Measurements from ENCODE around the gene OSBPL8. TPM values are rescaled to one million over a fixed set of nuclear protein-coding genes. Genes with fewer than 3 reads are reported as not detected.
A peak's percentile ranks its signal among the peaks of the same experiment; 100 is the strongest.
"Not testable (repeated sequence)": the region's sequence is repeated elsewhere in the genome, so short reads cannot be mapped to it uniquely, and the experiment has no call there.

The OSBPL8 gene
- total RNA-seq, 2 experiments from 2014 or later: 84.4 to 85.7 TPM

DNA sequence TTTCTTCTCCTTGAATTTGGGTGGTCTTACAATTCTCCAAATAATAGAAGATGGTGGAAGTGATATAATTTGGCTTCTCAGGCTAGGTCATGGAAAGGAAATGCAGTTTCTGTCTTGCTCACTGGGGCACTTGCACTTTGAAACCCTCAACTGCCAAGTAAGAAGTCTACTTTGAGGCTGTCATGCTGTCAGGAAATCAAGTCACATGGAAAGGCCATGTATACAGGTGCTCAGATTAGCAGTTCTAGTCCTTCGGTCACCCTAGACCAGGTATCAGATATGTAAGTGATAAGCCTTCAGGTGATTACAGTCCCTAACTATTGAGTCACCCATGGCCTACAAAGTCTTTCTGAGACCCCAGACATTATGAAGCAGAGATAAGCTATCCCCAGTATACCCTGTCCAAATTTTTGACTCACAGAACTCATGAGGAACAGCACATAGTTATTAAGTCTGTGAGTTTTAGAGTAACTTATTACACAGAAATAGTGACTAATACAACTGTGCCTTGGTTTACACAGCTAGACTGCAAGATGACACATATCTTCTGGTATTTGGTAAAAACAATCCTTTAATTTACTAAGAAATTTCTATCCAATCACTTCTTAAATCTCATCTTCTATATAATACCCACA, 185.1 kb downstream of the OSBPL8 start:
- H3K4me3 Mint-ChIP-seq: no peak overlapping the region
- H3K9me3 Mint-ChIP-seq: peaks cover 3% of the 10 kb centered on the region
- H3K4me1 Mint-ChIP-seq: peaks cover 4% of the 10 kb centered on the region
- peak overlapping the region; percentile 29 for H3K27ac Mint-ChIP-seq
- no peak for DNase-seq
- no peaks in the 10 kb centered on the region for H3K27me3 Mint-ChIP-seq
- peaks cover 37% of the 10 kb centered on the region for H3K36me3 Mint-ChIP-seq

DNA sequence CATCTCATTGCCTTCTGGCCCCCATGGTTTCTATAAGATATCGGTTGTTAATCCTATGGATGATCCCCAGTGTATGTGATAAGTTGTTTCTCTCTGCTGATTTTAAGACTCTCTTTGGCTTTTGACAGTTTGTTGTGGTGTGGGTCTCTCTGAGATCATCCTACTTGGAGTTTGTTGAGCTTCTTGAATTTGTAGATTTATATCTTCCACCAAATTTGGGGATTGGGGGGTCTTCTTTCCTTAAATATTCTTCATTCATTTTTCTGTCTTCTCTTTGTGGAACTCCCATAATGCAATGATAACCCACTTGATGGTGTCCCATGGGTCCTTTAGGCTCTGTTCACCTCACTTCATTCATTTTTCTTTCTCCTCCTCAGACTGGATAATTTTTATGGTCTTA, 191.3 kb downstream of the OSBPL8 start:
- DNase-seq: no peak
- peaks cover 70% of the 10 kb centered on the region for H3K36me3 Mint-ChIP-seq
- H3K9me3 Mint-ChIP-seq: peaks cover 15% of the 10 kb centered on the region
- no peak overlapping the region for H3K4me3 Mint-ChIP-seq
- H3K4me1 Mint-ChIP-seq: no peaks in the 10 kb centered on the region
- H3K27ac Mint-ChIP-seq: peak overlapping the region; percentile 13
- H3K27me3 Mint-ChIP-seq: no peaks in the 10 kb centered on the region

GRCh38 chr12:76366163-76366562, 193.4 kb downstream of the OSBPL8 start:
- Mint-ChIP-seq H3K27me3 (no peaks in the 10 kb centered on the region), H3K9me3 (peaks cover 15% of the 10 kb centered on the region), H3K27ac (peak overlapping the region; percentile 8), H3K4me1 (no peaks in the 10 kb centered on the region), H3K36me3 (peaks cover 74% of the 10 kb centered on the region), H3K4me3 (no peak overlapping the region)
- no peak for DNase-seq

DNA sequence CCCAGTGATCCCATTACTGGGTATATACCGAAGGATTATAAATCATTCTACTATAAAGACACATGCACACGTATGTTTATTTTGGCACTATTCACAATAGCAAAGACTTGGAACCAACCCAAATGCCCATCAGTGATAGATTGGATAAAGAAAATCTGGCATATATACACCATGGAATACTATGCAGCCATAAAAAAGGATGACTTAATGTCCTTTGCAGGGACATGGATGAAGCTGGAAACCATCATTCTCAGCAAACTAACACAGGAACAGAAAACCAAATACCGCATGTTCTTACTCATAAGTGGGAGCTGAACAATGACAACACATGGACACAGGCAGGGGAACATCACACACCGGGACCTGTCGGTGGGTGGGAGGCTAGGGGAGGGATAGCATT, 195.4 kb downstream of the OSBPL8 start:
- DNase-seq, H3K27ac Mint-ChIP-seq, H3K4me3 Mint-ChIP-seq, H3K27me3 Mint-ChIP-seq, H3K4me1 Mint-ChIP-seq: not testable (repeated sequence)
- Mint-ChIP-seq H3K9me3 (peaks cover 15% of the 10 kb centered on the region), H3K36me3 (peaks cover 64% of the 10 kb centered on the region)

GRCh38 chr12:76360316-76360715, 199.3 kb downstream of the OSBPL8 start:
- Mint-ChIP-seq H3K4me3 (no peak overlapping the region), H3K9me3 (peaks cover 2% of the 10 kb centered on the region), H3K27me3 (no peaks in the 10 kb centered on the region), H3K4me1 (no peaks in the 10 kb centered on the region), H3K27ac (no peak overlapping the region), H3K36me3 (peaks cover 35% of the 10 kb centered on the region)
- DNase-seq: no peak

DNA sequence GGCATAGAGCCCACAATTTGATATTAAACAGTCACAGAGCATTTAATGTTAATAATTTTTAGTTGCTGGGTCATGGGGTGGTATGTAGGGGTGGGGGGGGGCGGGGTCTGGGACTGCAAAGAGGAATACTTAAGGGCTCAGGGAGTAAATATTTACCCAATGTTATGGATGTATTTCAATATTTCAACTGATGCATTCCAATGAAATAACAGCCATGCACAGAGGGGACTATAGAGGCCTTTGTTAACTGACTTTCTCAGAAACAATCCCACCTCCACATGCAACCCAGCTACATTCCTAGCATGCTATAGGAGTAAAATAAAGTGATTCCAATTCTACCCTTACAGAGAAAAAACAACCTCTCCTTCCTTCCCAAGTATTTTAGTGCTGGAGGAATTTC, 203.5 kb downstream of the OSBPL8 start:
- peaks cover 12% of the 10 kb centered on the region for H3K36me3 Mint-ChIP-seq
- no peaks in the 10 kb centered on the region for H3K9me3 Mint-ChIP-seq
- no peak overlapping the region for H3K4me3 Mint-ChIP-seq
- H3K27ac Mint-ChIP-seq: no peak overlapping the region
- no peaks in the 10 kb centered on the region for H3K27me3 Mint-ChIP-seq
- H3K4me1 Mint-ChIP-seq: no peaks in the 10 kb centered on the region
- no peak for DNase-seq

DNA sequence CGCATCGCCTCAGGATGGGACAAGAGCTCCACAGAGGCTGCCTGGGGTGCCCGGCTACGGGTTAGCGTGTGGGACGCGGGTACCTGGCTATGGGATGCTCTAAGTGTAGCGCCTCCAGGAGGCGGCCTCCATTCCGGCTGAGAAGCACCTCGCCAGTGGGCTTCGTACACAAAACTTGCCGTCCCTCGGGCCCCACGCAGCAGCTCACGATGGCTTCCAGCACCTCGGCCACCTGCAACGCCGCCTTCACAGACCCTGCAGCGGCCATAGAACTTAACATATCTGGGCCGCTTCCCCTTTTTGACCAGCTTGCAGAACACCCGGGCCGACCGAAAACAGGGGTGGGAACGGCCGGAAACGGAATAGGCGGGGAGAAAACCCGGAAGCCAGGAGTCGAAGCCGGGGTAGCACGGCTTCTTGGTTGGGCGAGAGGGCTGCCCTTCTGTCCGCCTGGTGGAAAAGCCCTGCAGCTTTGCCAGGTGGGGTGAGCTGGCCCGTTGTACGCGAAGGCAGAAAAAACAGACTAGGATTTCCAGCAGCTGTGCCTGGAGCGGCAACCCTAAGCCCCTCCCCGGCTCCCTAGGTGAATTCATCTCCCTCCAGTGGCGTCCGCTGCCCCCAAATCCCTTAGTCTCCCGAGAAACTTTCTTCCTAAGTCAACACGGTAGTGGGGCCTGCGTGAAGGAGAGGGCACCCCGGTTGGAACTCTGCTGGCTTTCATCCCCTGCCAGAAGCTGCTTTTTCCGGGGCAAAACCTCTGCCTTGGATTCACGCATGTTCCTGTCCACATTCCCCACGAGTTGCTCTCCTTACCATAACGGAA, 211.3 kb downstream of the OSBPL8 start, which contains the start of gene BBS10:
BBS10 (minus strand) TSS at position 337 of the 823 bp plus-strand sequence; CDS start at position 280, 57 bp downstream.
- Mint-ChIP-seq H3K9me3 (no peaks in the 10 kb centered on the region), H3K27me3 (no peaks in the 10 kb centered on the region), H3K36me3 (peaks cover 9% of the 10 kb centered on the region), H3K4me3 (peak within 1 kb of the TSS; percentile 89), H3K27ac (peak within 1 kb of the TSS; percentile 94), H3K4me1 (peaks cover 21% of the 10 kb centered on the region)
- DNase-seq: peak; percentile 88

DNA sequence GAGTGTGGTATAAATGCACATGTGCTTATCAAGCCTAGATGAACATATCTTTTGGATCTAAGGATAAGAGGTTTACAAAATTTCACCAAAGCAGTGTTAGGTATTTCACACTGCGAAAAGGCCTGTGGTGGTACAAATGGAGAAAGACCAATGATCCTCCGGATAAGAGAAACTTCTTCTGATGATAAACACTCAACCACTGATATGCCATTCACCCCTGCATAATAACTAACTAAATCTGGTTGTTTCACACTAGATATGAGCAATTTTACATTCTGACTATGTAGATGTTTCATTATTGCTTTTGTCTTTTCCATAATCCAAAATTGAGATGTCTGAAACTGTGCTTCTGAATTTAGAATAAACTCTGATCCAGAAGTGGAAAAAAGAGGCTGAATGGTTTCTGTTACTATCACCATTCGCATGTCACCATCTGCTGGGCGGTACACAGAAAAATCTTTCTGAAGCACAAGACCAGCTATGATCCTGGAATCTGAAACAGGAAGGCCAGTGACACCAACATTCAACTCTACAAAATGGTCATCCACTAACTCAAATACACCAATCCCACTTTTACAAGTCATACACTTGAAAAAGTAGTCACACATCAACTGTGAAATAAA, 212.7 kb downstream of the OSBPL8 start:
- Mint-ChIP-seq H3K27me3 (no peaks in the 10 kb centered on the region), H3K4me1 (peaks cover 21% of the 10 kb centered on the region), H3K9me3 (no peaks in the 10 kb centered on the region), H3K27ac (peak overlapping the region; percentile 94), H3K4me3 (peak overlapping the region; percentile 89), H3K36me3 (peaks cover 9% of the 10 kb centered on the region)
- no peak for DNase-seq

GRCh38 chr12:76346236-76346635, 213.3 kb downstream of the OSBPL8 start:
- no peak overlapping the region for H3K4me3 Mint-ChIP-seq
- H3K9me3 Mint-ChIP-seq: no peaks in the 10 kb centered on the region
- DNase-seq: no peak
- H3K4me1 Mint-ChIP-seq: peaks cover 21% of the 10 kb centered on the region
- peaks cover 9% of the 10 kb centered on the region for H3K36me3 Mint-ChIP-seq
- no peaks in the 10 kb centered on the region for H3K27me3 Mint-ChIP-seq
- H3K27ac Mint-ChIP-seq: no peak overlapping the region

- H3K27me3 Mint-ChIP-seq: no peaks in the 10 kb centered on the region
- peaks cover 9% of the 10 kb centered on the region for H3K36me3 Mint-ChIP-seq
- H3K27ac Mint-ChIP-seq: no peak overlapping the region
- DNase-seq: no peak
- no peak overlapping the region for H3K4me3 Mint-ChIP-seq
- peaks cover 21% of the 10 kb centered on the region for H3K4me1 Mint-ChIP-seq
- H3K9me3 Mint-ChIP-seq: no peaks in the 10 kb centered on the region
These were observed 214.0 kb downstream of the OSBPL8 start for GRCh38 chr12:76345569-76345968.

DNA sequence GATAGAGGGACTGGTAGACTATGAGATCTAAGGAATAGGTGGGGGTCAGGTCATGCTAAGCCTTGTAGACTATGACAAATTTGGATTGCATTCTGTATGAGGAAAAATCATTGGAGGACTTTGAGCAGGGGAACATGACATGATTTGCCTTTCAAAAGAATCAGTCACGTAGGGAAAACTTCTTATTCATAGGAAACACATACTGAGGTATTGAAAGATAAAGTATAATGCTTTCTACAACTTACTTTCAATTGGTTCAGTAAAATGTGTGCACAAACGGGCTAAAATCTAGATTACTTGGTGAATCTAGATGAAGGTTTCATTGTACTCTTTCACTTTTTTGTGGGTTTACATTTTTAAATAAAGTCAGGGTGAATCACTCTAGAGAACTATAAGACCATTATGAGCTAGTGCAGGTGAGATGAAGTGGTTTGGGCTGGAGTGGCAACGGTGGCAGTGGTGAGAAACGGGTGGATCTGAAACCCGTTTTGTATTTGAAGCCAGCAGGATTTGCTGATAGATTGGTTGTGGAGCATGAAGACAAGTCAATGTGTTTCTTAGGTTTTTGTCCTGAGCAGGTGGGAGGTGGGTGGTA, 218.0 kb downstream of the OSBPL8 start:
- H3K27me3 Mint-ChIP-seq: no peaks in the 10 kb centered on the region
- H3K36me3 Mint-ChIP-seq: peaks cover 3% of the 10 kb centered on the region
- no peaks in the 10 kb centered on the region for H3K9me3 Mint-ChIP-seq
- no peak overlapping the region for H3K27ac Mint-ChIP-seq
- no peak overlapping the region for H3K4me3 Mint-ChIP-seq
- peaks cover 5% of the 10 kb centered on the region for H3K4me1 Mint-ChIP-seq
- DNase-seq: no peak

- Mint-ChIP-seq H3K4me3 (no peak overlapping the region), H3K4me1 (peaks cover 2% of the 10 kb centered on the region), H3K27me3 (no peaks in the 10 kb centered on the region), H3K9me3 (no peaks in the 10 kb centered on the region), H3K36me3 (no peaks in the 10 kb centered on the region), H3K27ac (no peak overlapping the region)
- no peak for DNase-seq
These were observed 218.7 kb downstream of the OSBPL8 start for GRCh38 chr12:76340680-76341435.

- DNase-seq: no peak
- Mint-ChIP-seq H3K9me3 (no peaks in the 10 kb centered on the region), H3K27me3 (no peaks in the 10 kb centered on the region), H3K4me1 (no peaks in the 10 kb centered on the region), H3K27ac (no peak overlapping the region), H3K4me3 (no peak overlapping the region), H3K36me3 (no peaks in the 10 kb centered on the region)
These were observed 222.0 kb downstream of the OSBPL8 start for GRCh38 chr12:76337583-76337982.

DNA sequence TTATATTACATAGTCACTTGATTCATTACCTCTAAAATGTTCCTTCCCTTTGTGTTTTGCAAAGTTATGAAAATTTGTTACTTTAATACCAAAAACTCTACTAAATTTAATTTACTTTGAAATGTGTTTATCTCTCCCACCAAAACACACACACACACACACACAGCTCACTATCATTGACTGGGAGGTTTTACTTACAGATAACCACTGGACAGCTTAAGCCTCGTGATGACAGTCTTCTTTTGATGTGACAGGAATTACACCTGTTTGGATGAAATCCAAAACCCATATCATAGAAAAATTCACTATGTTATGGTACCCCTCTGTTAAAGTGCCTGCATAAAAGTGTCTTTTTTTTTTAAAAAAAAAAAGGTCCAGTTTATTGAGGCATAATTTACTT, 227.0 kb downstream of the OSBPL8 start:
- H3K27ac Mint-ChIP-seq: no peak overlapping the region
- no peaks in the 10 kb centered on the region for H3K36me3 Mint-ChIP-seq
- H3K9me3 Mint-ChIP-seq: no peaks in the 10 kb centered on the region
- no peaks in the 10 kb centered on the region for H3K4me1 Mint-ChIP-seq
- no peak for DNase-seq
- H3K27me3 Mint-ChIP-seq: peaks cover 9% of the 10 kb centered on the region
- H3K4me3 Mint-ChIP-seq: no peak overlapping the region

All from activated naive CD8-positive, alpha-beta T cell treated with anti-CD3 and anti-CD28 coated beads for 36 hours (primary cell).